NCI-H2227 (cell line): ENCODE measurements around the gene C6orf118.

ENCODE experiments used
- DNase-seq: peaks from one replicate; lab custom pipeline; 2025; ENCODE audit not compliant: unreplicated experiment; lab: John Stamatoyannopoulos, UW

The C6orf118 gene

DNA sequence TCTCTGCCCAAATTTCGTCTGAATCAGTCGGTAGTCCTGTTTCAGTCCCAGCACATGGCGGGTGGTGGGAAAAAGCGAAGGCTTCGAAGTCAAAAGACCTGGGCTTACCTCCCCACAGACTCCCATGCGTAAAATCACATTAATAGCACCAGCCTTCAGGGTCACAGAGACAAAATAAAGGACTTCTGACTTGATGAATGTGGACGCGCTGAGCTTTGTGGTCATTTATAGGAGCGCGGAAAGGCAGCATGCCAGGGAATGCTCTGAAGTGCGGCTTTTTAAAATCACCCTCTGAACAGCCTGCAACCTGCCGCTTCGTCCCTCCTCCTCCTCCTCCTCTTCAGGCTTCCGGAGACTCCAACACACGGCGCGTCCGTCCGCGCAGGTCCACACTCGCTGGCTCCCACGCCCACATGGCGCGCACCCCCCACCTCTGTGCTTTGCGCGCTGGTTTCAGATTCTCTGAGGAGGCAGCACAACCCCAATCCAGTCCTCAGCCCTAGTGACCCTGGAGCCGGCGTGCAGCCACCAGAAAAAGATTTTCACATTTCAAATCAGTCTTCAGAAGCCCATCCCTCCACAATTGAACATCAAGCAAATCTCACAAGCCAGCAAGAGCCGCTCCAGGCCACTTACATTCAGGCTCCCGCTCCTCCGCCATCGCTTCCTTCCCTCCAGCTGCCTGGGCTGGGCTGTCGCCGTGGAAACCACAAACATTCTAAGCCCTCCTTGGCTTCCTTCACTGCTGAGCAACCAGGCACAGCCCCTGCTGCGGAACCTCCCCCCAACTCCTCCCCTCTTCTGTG, at the start of gene C6orf118:
C6orf118 (minus strand) TSS at position 680 of the 806 bp plus-strand sequence; CDS start at position 661, 19 bp downstream.
- DNase-seq, result no peak

DNA sequence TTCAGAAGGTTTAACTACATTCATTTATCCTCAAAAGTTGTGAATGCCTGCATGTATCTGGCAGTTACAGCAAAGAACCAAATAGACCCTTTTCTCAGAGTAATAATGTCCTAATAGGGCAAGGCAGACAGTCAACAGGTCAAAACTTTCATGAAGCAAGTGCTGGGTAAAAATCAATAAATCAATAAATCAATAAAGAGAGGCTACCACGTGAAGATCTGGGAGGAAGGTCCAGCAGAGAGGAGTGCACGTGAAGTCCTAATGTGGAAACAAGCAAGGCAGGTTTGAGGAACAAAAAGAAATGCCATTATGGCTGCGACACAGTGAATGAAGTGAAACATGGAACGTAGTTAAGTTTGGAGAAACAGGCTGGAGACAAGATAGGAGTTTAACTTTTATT, 36.3 kb upstream of the C6orf118 start:
- DNase-seq, result no peak

DNA sequence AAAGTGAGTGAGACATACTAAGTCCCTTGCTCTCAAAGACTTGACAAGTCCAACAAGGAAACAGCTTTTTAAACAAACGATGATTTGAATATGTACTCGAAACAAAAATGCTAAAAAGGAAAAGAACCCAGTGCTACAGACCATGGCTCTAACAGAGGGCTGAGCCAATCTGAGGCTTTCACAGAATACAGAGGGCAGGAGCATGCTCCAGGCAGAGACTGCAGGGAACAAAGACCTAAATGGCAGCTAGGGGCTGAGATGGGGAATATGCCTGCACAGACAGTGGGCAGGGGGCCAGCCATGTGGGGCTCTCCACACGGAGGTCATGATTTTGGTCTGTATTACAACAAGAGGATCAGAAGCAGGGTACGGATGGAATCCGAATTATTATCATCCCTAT, 31.1 kb upstream of the C6orf118 start:
- DNase-seq, result no peak

DNA sequence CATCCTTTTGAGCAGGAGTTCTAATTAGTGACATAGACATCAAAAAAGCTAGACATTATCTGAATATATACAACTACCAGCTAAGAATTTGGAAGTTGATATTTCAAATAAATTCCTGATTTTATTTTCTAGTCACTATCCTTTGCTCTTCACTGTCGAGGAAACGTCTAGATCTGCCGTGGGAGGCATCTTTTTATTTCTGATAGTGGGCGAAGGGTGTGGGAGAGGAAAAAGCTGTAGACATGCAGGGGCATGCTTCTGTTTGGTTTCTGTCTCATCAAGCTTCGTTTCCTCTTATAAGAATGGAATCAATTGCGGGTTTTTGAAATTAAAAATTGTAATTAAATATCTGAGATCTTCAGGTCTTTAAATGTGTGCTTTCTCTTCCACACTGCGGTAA, 16.2 kb upstream of the C6orf118 start:
- no peak for DNase-seq

DNA sequence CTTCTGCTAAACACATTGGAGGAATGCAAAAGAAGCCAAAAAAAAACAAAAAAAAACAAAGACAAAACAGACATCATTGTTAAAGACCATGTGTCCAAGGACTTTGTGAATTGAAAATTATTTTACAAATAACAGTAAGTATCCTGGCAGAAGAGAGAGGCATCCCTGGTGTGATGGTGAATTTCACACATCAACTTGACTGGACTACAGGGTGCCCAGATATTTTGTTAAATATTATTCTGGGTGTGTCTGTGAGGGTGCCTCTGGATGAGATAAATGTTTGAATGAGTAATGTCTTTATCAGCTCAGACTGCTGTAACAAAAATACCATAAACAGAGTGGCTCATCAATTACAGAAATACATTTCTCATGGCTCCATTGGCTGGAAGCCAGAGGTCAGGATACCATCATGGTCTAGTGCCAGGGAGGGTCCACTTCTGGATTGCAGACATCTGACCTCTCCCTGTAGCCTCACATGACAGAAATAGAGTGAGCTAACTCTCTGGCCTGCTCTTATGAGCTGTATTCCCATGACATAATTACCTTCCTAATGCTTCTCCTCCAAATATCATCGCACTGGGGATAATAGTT, 12.2 kb upstream of the C6orf118 start:
- no peak for DNase-seq

DNA sequence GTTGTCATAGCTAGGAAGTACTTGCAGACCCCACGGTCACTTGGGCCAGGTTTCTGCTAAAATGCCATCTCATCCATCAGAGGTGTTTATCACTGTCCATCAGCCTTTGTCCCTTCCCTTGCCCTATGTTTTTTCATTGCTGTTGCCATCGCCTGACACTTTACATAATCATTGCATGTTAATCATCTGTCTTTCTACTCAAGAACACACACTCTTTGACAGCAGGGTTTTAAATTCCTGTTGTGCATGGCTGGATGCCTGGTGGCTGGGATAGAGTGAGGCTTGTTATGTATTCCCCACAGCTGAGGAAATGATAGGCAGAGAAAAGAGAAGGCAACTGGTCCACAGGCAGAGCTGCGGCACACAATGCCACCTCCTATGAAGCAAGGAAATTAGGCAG, 11.7 kb upstream of the C6orf118 start:
- no peak for DNase-seq

DNA sequence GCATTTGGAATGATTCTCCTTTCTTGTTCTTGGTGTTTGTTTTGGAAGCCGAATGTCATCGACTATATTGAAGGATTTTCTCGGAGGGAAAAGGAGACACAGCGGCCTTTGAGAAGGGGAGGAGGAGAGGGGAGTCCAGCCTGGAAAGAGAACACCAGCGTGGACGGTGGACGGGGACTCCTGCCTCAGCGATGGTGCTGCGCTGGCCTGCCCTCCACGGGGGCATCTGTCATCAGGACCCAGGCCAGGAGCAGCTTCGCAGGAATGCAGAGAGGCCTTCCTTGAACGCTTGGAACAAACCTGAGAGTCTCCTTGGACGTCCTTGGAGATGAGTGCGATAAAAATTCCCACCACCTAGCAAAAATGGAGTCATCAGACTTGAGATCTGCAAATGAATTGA, 8.3 kb upstream of the C6orf118 start:
- no peak for DNase-seq

DNA sequence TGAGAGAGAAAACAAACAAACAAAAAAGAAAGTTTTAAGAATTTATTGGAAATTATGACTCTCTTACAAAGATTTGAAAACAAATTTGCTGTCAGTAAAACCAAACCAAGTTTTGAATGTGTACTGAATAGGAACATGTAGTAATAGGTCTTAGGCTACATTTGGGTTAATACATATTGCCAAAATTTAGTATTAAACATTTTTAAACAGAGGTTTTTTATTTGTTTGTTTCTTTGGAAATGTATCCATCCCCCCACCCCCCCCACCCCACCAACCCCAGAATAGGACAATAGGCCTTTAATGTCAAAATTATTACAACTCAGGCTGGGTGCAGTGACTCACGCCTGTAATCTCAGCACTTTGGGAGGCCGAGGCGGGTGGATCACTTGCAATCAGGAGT, 2.5 kb downstream of the C6orf118 start:
- DNase-seq, result no peak

DNA sequence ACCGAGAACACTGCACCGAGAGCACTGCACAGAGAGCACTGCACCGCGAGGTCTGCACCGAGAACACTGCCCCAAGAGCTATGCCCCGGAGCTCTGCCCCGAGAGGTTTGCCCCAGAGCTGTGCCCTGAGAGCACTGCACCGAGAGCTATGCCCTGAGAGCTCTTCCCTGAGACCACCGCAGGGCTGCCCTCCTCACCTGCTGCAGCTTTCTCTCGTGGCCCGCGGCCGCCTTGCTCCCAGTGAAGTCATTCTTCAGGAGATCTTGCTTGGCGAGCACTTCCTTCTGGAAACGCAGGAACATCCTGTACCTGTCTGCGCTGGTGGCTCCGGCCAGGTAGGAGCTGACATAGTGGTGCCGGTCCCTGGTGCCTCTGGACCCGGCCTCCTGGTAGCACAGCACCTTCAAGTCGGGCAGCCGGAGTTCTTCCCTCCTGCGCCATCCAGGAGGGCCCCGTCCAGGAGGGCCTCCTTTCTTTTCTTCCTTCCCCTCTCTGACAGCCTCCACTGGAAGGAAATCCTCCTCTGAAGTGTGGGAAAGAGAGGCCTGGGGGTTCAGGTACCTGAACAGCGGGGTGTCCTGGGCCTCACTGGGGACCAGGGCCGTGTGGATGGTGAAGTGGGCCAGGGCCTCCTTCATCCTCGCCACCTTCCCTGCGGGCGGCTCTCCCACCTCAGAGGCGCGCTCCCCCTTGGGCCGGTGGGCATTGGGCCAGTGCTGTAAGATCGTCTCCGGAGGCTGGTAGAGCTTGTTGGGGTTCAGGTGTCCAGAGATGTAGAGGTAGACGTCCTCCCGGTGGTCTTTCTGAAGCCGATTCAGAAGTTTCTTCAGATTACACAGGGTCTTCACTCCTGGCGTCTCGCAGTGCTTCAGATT, 7.8 kb downstream of the C6orf118 start:
- DNase-seq, result no peak

DNA sequence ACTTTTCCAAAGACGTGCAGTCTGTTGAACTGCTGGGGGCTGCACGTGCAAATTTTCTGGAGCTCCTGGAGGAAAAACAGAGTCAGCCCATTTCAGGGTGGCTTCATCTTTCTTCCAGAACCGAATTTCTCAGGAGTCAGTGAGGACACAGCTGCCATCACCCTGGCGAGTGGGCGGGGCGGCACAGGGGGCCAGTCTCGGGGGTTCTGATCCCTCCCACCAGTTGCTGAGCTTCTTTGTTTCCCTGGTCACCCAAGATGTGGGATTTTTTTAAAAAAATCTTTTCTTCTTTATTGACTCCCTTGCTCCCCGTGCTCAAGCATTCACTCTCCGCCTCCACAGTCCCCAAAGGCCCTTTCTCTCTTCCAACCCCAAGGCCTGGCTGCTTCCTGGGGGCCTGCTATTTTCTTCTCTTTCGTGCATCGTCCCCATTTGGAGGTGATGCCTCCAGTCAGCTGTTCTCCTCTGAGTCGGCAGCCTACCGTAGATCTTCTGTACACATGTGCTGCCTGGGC, 8.9 kb downstream of the C6orf118 start:
- DNase-seq, result no peak

DNA sequence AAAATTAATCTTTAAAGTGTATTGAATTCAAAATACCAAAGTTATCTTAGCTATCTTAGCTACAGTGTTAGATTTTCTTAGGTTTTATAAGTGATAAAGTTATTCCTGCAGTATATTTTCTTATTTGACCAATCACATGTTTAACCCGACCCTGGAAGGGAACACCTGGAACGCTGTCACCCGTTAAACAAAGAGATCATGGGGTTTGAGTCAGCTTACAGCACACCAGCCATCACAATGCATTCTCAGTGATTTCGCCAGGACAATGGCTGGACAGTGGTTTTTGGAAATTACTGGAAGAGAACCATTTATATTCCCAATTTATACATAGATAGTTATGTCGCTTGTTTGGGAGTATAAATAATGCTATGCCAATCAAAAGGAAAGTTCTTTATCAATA, 10.5 kb downstream of the C6orf118 start:
- no peak for DNase-seq

DNA sequence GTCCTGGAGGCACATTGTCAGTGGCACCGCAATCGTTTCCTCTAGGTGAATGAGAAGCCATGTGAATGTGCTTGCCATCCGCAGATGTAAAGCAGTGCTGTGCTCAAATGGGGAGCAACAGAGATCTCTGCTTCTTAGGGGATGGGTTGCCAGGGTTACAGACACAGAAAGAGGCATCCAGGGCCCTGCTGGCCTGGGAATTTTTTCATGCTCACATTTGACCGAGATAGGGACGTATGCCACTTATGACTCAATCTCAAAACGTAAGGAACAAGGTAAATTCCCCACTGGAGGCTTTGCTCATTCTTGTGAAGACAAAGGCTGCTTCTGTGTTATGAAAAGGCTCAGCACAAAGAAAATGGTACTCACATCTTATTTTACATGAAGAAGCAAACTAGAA, 11.0 kb downstream of the C6orf118 start:
- no peak for DNase-seq

DNA sequence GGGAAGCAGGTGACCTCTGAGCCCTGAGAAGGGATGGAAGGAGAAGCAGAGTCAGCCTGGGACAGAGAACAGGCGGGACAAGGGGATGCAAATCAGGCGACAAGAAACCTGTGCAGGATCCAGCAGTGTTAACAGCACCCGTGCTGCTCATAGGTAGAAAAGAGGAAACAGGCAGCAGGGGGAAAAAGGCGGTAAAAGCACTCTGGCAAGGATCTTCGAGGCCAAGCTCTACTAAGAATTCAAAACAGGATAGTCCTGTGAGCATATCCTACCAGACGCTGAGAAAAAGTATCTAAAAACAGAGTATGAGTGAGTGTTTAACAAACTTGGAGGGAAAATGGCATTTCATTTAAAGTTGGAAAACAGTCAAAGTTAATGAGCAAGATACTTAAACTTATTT, 16.7 kb downstream of the C6orf118 start:
- DNase-seq, result no peak

DNA sequence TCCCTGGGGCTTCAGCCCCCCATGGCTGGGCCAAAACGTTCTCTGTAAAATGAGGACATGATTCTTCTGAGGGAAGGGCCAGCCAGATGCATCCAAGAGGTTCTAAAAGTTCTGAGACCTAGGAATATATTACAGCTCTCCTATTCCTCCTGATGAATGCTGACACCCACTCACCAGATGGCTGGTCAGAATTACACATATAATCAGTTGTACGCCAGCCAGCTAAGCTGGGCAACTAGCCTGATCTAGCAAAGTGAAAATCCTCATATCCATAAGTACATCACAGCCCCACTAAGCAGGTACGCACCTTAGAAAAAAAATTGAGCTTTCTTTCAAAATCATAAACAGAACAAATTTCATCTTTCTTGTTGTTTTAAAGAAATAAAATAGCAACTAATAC, 34.8 kb downstream of the C6orf118 start:
- DNase-seq, result no peak

DNA sequence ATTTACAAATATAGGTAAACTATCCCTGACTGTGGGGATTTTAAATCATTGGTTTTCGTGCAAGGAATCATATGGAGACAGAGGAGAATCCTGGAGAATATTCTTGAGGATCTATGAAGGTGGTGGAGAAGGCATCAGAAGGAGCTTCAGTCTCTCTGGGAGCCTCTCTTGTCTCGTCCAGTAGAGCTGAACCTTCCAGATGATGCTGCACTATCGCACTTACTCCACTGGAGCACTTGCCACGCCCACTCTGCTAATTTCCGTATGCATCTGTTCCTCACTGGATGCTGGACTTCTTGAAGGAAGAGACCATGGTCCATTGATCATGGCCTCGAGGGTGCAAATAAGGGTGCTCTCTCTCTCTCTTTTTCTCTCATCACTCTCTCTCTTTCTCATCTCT, 36.8 kb downstream of the C6orf118 start:
- no peak for DNase-seq

DNA sequence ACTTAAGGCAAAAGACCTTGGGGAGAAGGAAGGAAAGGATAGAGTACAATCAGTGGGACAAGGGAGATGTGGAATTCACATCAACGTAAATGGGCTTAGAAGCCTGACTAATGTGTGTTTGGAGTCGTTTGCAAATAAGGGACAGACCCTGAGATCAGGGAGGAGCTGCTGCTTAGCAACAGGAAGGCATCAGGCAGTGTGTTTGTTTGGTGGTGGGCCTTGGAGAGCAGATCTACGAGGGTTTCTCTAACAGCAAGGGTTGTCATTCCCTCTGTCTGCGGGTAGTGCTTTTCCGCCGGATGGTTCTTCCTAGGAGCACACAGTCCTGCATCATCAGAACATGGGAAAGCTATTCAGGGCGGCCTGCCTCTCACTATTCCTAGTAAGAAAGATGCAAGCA, 40.4 kb downstream of the C6orf118 start:
- no peak for DNase-seq

DNA sequence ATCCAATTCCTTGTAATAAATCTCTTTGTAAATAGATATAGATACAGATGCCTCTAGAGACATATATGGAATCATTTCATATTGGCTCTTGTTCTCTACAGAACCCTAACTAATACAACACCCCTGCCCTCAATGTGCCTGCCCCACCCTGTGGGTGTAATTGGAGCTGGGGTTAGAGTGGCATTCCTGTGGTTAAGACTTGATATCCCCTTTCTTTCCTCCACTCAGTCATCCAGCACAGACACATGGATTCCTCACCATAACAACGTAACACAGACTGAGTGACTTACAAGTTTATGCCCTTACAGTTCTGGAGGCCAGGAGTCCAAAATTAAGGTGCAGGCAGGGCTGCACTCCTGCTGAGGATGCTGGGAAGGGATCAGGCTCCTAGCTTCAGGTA, 42.8 kb downstream of the C6orf118 start:
- DNase-seq, result no peak

DNA sequence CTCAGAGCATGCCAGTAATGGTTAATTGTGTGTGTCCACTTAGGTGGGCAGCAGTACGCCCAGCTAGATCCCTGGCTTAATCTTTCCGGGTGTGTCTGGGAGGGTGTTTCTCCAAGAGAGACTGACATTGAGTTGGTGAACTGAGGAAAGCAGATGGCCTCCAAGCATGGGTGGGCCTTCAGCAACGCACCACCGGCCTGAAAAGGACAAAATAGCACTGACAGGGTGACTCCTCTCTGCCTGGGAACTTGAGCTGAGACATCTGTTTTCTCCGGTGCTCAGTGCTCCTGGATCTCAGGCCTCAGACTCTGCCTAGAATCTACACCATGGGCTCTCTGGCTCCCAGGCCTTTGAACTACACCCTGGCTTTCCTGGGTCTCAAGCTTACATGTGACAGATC, 43.2 kb downstream of the C6orf118 start:
- no peak for DNase-seq

DNA sequence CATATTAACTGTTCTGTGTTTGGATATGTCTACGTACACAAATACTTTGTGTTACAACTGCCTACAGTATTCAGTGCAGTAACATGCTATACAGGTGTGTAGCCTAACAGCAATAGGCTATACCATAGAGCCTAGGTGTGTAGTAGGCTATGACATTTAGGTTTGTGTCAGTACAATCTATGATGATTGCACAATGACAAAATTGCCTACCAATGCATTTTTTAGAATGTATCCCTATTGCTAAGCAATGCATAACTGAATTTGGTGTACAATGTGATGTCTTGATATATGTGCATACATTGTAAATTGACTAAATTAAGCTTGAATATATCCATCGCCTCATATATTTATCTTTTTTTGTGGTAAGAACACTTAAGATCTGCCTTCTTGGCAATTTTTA, 48.9 kb downstream of the C6orf118 start:
- no peak for DNase-seq

DNA sequence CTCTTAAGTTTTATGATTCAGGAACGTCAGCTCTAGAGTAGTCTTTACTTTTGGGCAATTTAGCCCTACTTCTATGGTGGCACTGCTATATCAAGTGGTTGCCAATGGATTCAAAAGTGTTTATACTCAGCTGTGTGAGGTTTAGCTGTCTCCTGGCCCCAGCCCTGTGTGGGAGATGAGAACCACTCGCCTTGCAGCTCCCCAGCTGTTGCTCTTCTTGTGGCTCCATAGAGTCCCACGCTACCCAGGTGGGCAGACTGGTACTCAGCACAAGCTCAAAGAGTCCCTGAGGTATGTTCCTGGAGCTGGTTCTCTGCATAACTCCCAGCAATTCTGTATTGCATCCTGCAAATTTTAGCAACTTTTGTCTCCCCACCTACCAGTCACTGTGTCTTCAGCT, 59.6 kb downstream of the C6orf118 start:
- DNase-seq, result no peak

DNA sequence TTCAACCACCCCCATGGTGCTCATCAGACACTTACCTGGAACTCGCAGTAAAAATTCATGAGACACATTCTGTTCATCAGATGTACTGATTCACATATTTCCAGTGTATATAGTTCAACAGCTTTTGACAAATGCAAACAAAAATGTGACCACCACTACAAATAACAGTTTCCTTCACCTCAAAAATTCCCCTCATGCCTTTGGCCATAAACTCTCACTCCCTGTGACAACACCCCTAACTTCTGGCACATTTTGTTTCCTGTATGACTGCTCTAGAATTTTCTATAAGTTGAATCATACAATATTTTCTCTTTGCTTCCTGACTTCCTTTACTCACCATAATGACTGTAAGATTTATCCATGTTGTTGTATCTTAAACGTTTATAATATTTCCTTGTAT, 63.7 kb downstream of the C6orf118 start:
- DNase-seq, result no peak

DNA sequence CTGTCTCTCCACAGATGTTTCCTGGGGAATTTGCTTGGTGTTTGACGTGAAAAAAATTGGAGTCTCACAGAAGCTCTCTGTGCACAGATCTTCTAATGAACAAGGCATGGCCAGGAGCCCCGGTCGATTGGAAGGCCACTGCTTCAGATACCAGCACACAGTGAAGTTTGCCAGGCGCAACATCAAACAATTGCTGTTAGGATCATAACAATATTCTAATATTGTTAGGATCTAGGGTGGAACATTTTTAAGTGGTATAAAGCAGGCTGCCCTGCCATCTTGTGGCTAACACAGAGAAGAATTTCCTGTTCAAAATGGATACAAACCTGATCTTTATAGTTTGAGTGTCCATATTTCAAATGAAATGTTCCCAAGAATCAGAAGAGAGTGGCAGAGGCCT, 64.1 kb downstream of the C6orf118 start:
- DNase-seq, result no peak
